ENCODE measurements around the gene TIE1. TPM values are rescaled to one million over a fixed set of nuclear protein-coding genes. Genes with fewer than 3 reads are reported as not detected.

The TIE1 gene
- total RNA-seq, 2 experiments from 2014 or later = not detected

DNA sequence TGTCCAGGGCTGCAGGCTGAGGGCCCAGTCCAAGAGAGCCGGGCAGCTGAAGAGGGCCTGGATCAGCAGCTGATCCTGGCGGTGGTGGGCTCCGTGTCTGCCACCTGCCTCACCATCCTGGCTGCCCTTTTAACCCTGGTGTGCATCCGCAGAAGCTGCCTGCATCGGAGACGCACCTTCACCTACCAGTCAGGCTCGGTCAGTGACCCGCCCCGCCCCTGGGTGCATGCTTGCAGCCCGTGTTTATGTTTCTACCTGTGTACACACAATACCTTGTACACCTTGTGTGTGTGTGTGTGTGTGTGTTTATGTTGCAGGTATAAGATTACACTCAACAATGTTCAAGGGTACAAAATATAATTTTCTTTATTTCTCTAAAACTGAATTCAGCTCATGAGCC lies 13.0 kb downstream of the TIE1 start:
- no peaks in the 10 kb centered on the region for H3K4me1 Mint-ChIP-seq
- ChIA-PET CTCF (no interaction called here), POLR2A (no interaction called here)
- no peak overlapping the region for H3K4me3 Mint-ChIP-seq
- no peak for DNase-seq
- no peaks in the 10 kb centered on the region for H3K36me3 Mint-ChIP-seq (ENCODE audit: low read depth)
- no peaks in the 10 kb centered on the region for H3K9me3 Mint-ChIP-seq
- no peak overlapping the region for H3K27ac Mint-ChIP-seq
- no peaks in the 10 kb centered on the region for H3K27me3 Mint-ChIP-seq

DNA sequence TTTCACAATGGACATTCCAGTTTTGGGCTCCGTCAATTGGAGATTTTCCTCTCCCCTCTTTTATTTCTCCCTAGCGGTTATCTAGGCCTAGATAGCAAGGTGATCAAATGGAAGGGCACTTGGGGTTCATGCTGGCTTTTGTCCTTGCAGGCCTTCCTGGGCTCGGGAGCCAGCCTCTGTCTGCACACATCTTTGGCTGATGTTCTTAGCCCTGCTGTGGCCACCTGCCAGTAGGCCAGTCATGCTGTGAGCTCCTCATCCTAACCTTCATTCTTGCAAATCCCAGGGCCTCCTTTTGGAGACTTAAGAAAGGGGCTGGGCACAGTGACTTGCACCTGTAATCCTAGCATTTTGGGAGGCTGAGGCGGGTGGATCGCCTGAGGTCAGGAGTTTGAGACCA lies 13.5 kb downstream of the TIE1 start:
- DNase-seq = no peak
- Mint-ChIP-seq H3K36me3 (ENCODE audit: low read depth) (no peaks in the 10 kb centered on the region), H3K27ac (no peak overlapping the region), H3K4me3 (no peak overlapping the region), H3K9me3 (no peaks in the 10 kb centered on the region), H3K4me1 (no peaks in the 10 kb centered on the region), H3K27me3 (no peaks in the 10 kb centered on the region)
- POLR2A ChIA-PET = no interaction called here
- CTCF ChIA-PET = no interaction called here

DNA sequence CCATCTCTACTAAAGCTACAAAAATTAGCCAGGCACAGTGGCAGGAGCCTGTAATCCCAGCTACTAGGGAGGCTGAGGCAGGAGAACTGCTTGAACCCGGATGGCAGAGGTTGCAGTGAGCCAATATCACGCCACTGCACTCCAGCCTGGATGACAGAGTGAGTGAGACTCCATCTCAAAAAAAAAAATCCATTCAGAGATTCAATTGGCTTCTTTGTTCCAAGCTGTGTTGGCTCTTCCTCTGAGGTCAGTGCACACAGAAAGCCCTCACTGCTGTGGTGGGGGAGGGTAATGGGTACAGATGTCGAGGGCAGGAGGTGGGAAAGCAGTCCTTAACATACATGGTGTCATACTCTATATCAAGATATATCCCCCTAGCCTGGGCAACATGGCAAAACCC lies 14.7 kb downstream of the TIE1 start:
- POLR2A ChIA-PET = no interaction called here
- Mint-ChIP-seq H3K4me3 (no peak overlapping the region), H3K9me3 (no peaks in the 10 kb centered on the region), H3K36me3 (ENCODE audit: low read depth) (no peaks in the 10 kb centered on the region), H3K27me3 (no peaks in the 10 kb centered on the region), H3K27ac (no peak overlapping the region), H3K4me1 (no peaks in the 10 kb centered on the region)
- CTCF ChIA-PET = no interaction called here
- DNase-seq = no peak

DNA sequence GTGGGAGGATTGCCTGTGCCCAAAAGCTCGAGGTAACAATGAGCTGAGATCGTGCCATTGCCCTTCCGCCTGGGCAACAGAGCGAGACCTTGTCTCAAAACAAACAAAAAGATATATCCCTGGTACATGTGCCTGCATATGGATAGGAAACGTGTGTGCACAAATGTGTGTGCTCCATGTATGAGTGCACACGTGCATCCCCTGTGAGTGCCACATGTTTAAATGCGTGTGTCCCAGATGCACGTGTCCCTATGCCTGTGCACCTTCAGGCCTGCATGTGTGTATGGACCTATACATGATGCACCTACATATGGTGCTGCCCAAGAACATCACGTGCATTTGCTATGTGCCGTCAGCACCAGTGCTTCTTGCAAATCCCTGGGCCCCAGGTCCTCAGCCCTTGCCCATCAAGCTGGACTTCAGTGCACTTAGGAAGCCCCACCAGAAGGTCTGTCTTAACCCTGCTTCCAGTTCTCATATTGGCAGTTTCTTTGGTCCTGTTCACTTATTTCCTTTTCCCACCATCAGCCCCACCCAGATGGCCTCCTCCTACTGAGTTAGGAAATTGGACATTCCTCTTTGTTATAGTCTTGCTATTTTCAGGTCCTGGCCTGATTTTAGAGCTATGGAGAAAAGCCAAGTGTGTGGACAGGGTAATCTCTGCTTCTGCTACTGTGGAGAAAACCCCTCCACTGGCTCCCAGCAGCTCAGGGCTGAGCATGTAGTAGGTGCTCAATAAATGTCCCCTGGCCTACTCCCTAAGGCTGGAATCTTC lies 15.4 kb downstream of the TIE1 start:
- no peak overlapping the region for H3K4me3 Mint-ChIP-seq
- no peaks in the 10 kb centered on the region for H3K27me3 Mint-ChIP-seq
- no peak overlapping the region for H3K27ac Mint-ChIP-seq
- ChIA-PET POLR2A (no interaction called here), CTCF (interaction anchor here (1.3 to 1.7 kb wide), 2 partner anchors 13 to 23 kb away, joined by 3 to 4 read pairs; no protein-coding TSS in a partner anchor)
- no peaks in the 10 kb centered on the region for H3K36me3 Mint-ChIP-seq (ENCODE audit: low read depth)
- H3K9me3 Mint-ChIP-seq = no peaks in the 10 kb centered on the region
- H3K4me1 Mint-ChIP-seq = no peaks in the 10 kb centered on the region
- DNase-seq = no peak

DNA sequence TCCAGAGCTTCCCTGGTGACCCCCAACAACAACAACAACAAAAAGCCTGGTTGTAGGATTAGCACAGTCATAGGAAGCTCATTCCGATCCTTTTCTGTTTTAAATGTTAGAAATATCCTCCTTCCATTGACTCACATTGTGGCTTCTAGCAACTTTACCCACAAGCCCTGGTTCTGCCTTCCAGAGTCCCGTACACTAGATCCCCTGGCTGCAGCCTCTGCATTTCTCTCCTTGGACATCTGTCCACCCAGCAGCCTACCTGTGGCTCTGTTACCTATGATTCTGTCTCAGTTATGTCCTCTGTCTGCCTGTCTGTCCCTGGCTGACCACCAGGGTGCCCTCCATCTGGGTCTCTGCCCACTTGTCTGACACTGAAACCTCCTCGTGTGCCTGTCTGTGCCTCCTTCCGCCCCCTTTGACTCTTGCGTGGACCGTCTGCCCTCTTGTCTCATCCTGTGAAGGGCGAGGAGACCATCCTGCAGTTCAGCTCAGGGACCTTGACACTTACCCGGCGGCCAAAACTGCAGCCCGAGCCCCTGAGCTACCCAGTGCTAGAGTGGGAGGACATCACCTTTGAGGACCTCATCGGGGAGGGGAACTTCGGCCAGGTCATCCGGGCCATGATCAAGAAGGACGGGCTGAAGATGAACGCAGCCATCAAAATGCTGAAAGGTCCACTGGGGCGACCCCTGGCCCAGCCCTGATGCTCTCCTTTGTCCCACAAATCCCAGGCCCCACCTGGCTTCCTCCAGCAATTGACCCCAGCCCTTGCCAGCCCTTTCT lies 16.1 kb downstream of the TIE1 start:
- H3K27me3 Mint-ChIP-seq = no peaks in the 10 kb centered on the region

DNA sequence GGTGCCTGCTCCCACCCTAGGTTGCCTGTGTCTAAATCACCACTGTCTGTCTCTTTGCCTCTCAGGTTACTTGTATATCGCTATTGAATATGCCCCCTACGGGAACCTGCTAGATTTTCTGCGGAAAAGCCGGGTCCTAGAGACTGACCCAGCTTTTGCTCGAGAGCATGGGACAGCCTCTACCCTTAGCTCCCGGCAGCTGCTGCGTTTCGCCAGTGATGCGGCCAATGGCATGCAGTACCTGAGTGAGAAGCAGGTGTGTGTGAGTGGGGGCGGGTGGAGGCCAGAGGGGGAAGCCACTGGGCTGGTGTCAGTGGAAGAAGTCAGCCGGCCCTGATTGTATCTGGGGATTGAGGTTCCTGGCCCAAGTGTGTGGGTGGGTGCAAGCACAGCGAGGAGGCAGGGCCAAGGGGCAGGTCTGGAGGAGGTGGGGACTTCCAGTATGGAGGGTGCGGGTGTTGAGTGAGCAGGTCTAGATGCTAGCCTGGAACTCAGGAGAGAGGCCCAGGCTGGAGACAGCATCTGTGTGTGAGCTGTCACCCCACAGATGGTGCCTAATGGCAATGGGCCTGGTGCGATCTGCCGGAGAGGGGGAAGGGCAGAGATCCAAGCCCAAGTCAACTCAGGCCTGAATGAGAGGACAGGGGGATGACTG lies 17.2 kb downstream of the TIE1 start:
- DNase-seq = no peak
- Mint-ChIP-seq H3K27ac (no peak overlapping the region), H3K9me3 (no peaks in the 10 kb centered on the region), H3K4me1 (no peaks in the 10 kb centered on the region), H3K27me3 (no peaks in the 10 kb centered on the region), H3K4me3 (no peak overlapping the region), H3K36me3 (ENCODE audit: low read depth) (no peaks in the 10 kb centered on the region)
- CTCF ChIA-PET = no interaction called here
- POLR2A ChIA-PET = no interaction called here

More for the DNA sequence above, 16.1 kb downstream of the TIE1 start:
- no peaks in the 10 kb centered on the region for H3K9me3 Mint-ChIP-seq
- CTCF ChIA-PET = interaction anchor here (1.3 to 1.7 kb wide), 2 partner anchors 12 to 24 kb away, joined by 3 to 4 read pairs; no protein-coding TSS in a partner anchor
- POLR2A ChIA-PET = no interaction called here
- no peak for DNase-seq
- no peak overlapping the region for H3K4me3 Mint-ChIP-seq
- H3K27ac Mint-ChIP-seq = no peak overlapping the region
- no peaks in the 10 kb centered on the region for H3K36me3 Mint-ChIP-seq (ENCODE audit: low read depth)
- no peaks in the 10 kb centered on the region for H3K4me1 Mint-ChIP-seq

DNA sequence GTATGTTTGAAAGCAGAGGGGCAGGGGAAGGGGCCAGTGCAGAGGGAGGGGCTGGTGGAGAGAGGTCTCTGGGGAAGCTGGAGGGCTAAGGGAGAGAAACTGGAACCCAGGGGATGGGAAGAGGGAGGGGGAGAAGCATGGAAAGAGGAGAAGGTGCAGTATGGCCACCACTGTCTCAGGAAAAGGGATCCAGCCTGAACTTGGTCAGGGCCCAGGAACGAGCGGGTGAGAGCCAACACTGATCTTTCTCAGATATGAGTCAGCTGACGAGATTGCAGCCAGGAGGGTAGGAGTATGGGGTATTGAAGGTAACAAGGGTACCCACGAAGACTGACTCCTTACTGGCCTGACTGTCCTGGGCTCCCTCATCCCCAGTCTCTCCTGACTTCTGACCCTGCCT lies 18.0 kb downstream of the TIE1 start:
- Mint-ChIP-seq H3K9me3 (no peaks in the 10 kb centered on the region), H3K36me3 (ENCODE audit: low read depth) (no peaks in the 10 kb centered on the region), H3K4me3 (no peak overlapping the region), H3K27ac (no peak overlapping the region), H3K4me1 (no peaks in the 10 kb centered on the region), H3K27me3 (no peaks in the 10 kb centered on the region)
- ChIA-PET POLR2A (no interaction called here), CTCF (no interaction called here)
- no peak for DNase-seq

DNA sequence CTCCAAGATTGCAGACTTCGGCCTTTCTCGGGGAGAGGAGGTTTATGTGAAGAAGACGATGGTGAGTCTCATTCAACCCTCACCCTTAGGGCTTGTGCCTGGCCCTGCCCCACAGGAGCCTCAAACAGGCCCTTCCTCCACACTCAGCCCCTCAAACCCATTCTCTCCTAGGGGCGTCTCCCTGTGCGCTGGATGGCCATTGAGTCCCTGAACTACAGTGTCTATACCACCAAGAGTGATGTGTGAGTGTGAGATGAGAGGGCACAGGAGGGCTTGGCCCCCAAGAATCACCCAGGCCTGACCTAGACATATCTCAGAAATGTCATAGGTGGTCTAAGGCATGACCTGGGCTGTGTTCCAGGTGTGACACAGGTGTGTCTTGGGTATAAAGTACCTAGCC lies 18.5 kb downstream of the TIE1 start:
- DNase-seq = no peak
- H3K27ac Mint-ChIP-seq = no peak overlapping the region
- H3K27me3 Mint-ChIP-seq = no peaks in the 10 kb centered on the region
- POLR2A ChIA-PET = no interaction called here
- peaks cover under 1% of the 10 kb centered on the region for H3K4me1 Mint-ChIP-seq
- no peaks in the 10 kb centered on the region for H3K9me3 Mint-ChIP-seq
- no peak overlapping the region for H3K4me3 Mint-ChIP-seq
- H3K36me3 Mint-ChIP-seq (ENCODE audit: low read depth) = no peaks in the 10 kb centered on the region
- CTCF ChIA-PET = no interaction called here

DNA sequence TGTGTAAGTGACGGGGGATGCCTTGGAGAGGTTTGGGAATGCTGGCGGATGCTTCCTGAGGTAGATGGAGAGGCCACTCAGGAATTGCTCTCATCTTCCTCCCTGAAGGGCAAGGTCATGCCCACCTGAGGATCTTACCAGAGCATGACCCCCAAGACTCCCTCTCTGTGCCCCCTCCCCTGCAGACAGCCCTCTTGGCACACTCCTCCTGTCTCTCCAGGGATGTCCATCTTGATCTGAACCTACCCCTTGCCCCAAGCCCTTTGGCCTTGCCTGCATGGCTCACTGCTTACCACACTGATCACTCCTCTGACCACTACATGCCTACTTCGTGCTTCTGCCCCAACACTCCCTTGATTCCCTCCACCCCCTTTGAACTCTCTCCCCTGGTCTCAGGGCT lies 19.0 kb downstream of the TIE1 start:
- Mint-ChIP-seq H3K27ac (no peak overlapping the region), H3K27me3 (no peaks in the 10 kb centered on the region), H3K9me3 (peaks cover 3% of the 10 kb centered on the region), H3K4me1 (peaks cover 4% of the 10 kb centered on the region), H3K4me3 (no peak overlapping the region), H3K36me3 (ENCODE audit: low read depth) (no peaks in the 10 kb centered on the region)
- DNase-seq = no peak
- ChIA-PET POLR2A (no interaction called here), CTCF (no interaction called here)

DNA sequence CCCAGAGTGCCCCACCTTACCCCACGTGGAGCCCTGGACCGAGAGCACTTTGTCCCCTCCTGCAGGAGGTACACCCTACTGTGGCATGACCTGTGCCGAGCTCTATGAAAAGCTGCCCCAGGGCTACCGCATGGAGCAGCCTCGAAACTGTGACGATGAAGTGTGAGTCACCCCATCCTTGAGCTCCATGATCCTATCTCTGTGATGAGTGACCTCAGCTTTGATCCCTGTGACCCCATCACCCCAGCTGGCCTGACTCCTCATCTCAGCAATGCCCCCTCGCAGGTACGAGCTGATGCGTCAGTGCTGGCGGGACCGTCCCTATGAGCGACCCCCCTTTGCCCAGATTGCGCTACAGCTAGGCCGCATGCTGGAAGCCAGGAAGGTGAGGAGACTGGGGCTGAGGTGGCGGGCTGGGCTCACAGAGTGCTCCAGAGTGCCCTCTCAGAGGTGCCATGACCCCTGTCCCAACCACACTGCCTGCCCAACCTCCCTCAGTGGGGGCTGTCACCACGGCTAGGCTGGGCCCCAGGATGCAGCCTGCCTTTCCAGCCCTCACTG lies 20.6 kb downstream of the TIE1 start:
- H3K4me1 Mint-ChIP-seq = peaks cover 4% of the 10 kb centered on the region
- CTCF ChIA-PET = interaction anchor here (0.6 to 1.2 kb wide), 2 partner anchors 18 to 715 kb away, joined by 4 to 5 read pairs; no protein-coding TSS in a partner anchor
- H3K27me3 Mint-ChIP-seq = no peaks in the 10 kb centered on the region
- no peak for DNase-seq
- POLR2A ChIA-PET = no interaction called here
- no peak overlapping the region for H3K4me3 Mint-ChIP-seq
- no peak overlapping the region for H3K27ac Mint-ChIP-seq
- no peaks in the 10 kb centered on the region for H3K36me3 Mint-ChIP-seq (ENCODE audit: low read depth)
- H3K9me3 Mint-ChIP-seq = peaks cover 12% of the 10 kb centered on the region

DNA sequence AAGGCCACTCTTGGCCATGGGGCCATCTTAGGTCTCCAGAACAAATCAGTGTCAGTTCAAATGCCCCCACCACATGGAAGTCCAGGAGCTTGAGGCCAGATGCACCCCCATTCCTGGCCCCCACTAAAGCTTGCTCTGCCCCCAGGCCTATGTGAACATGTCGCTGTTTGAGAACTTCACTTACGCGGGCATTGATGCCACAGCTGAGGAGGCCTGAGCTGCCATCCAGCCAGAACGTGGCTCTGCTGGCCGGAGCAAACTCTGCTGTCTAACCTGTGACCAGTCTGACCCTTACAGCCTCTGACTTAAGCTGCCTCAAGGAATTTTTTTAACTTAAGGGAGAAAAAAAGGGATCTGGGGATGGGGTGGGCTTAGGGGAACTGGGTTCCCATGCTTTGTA lies 21.7 kb downstream of the TIE1 start:
- H3K9me3 Mint-ChIP-seq = peaks cover 15% of the 10 kb centered on the region
- ChIA-PET CTCF (interaction anchor here (1.1 kb wide), 1 partner anchor 18 kb away, joined by 3 read pairs; no protein-coding TSS in a partner anchor), POLR2A (no interaction called here)
- no peak for DNase-seq
- no peak overlapping the region for H3K4me3 Mint-ChIP-seq
- no peaks in the 10 kb centered on the region for H3K36me3 Mint-ChIP-seq (ENCODE audit: low read depth)
- no peaks in the 10 kb centered on the region for H3K27me3 Mint-ChIP-seq
- H3K4me1 Mint-ChIP-seq = peaks cover 12% of the 10 kb centered on the region
- H3K27ac Mint-ChIP-seq = no peak overlapping the region

DNA sequence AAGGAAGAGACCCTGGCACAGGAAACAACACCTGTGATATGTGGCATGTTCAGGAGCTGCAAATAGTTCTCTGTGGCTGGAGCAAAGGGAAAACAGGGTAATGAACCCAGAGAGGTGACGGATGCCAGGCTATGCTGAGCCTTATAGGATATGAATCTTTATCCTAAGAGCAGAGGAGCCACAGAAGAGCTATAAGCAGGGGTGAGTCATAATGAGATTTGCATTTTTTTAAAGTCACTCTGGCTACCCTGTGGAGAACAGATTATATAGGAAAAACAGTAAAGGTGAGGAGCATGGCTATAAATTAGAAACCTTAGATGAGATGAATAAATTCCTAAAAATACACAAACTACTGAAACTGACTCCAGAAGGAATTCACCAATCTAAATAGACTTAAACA lies 24.0 kb downstream of the TIE1 start:
- CTCF ChIA-PET = interaction anchor here (0.5 kb wide), 1 partner anchor 62 kb away, joined by 3 read pairs; no protein-coding TSS in a partner anchor
- Mint-ChIP-seq H3K4me1 (peaks cover 17% of the 10 kb centered on the region), H3K4me3 (no peak overlapping the region), H3K36me3 (ENCODE audit: low read depth) (no peaks in the 10 kb centered on the region), H3K27ac (no peak overlapping the region), H3K27me3 (no peaks in the 10 kb centered on the region), H3K9me3 (peaks cover 22% of the 10 kb centered on the region)
- POLR2A ChIA-PET = no interaction called here
- no peak for DNase-seq

DNA sequence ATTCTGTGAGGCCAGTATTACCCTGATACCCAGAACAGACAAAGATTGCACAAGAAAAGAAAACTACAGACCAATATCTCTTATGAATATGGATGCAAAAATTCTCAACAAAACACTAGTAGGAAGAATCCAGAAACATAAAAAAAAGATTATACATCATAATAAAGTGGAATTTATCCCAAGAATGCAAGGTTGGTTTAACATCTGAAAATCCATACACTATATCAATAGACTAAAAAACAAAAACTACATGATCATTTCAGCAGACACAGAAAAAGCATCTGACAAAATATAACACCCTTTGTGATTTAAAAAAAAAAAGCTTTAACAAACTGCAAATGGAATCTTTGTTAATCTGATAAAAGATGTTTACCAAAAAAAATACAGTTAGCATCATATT lies 24.6 kb downstream of the TIE1 start:
- H3K9me3 Mint-ChIP-seq = peaks cover 22% of the 10 kb centered on the region
- DNase-seq = no peak
- H3K36me3 Mint-ChIP-seq (ENCODE audit: low read depth) = no peaks in the 10 kb centered on the region
- CTCF ChIA-PET = no interaction called here
- H3K4me3 Mint-ChIP-seq = no peak overlapping the region
- no peaks in the 10 kb centered on the region for H3K27me3 Mint-ChIP-seq
- POLR2A ChIA-PET = no interaction called here
- peaks cover 23% of the 10 kb centered on the region for H3K4me1 Mint-ChIP-seq
- H3K27ac Mint-ChIP-seq = no peak overlapping the region
